HepG2 (cell line): ENCODE data around the gene KLHL21. TPM values are rescaled to one million over a fixed set of nuclear protein-coding genes. Genes with fewer than 3 reads are reported as not detected.
A peak's percentile ranks its signal among the peaks of the same experiment; 100 is the strongest.

ENCODE experiments used
- DPF2 ChIP-seq: sonication (generic); formaldehyde crosslinking; IDR thresholded peaks from 2 replicates; pipeline ENCODE4 v1.4.0; 2020; ENCODE audit warnings: mild to moderate bottlenecking, low read depth, missing genetic modification reagents, borderline replicate concordance
- GABPB1 ChIP-seq: IDR thresholded peaks from 2 replicates; pipeline ENCODE4 v1.6.1; 2016; ENCODE audit warnings: mild to moderate bottlenecking, missing genetic modification reagents, moderate library complexity, missing compliant biosample characterization
- GZF1 ChIP-seq: sonication (generic); formaldehyde crosslinking; IDR thresholded peaks from 2 replicates; pipeline ENCODE4 v1.5.1; 2020; ENCODE audit warnings: mild to moderate bottlenecking, missing genetic modification reagents
- HES4 ChIP-seq: sonication (generic); formaldehyde crosslinking; IDR thresholded peaks from 2 replicates; pipeline ENCODE4 v1.9.0; 2021; ENCODE audit warnings: mild to moderate bottlenecking, missing genetic modification reagents, borderline replicate concordance
- JDP2 ChIP-seq: sonication (generic); formaldehyde crosslinking; IDR thresholded peaks from 2 replicates; pipeline ENCODE4 v1.8.1; 2022; ENCODE audit warnings: missing genetic modification reagents, borderline replicate concordance
- KDM2A ChIP-seq: sonication (generic); formaldehyde crosslinking; IDR thresholded peaks from 2 replicates; pipeline ENCODE4 v1.4.0; 2020; ENCODE audit warnings: low read depth, missing genetic modification reagents, borderline replicate concordance
- KLF13 ChIP-seq: sonication (generic); formaldehyde crosslinking; IDR thresholded peaks from 2 replicates; pipeline ENCODE4 v1.4.0; 2020; ENCODE audit warnings: mild to moderate bottlenecking, missing genetic modification reagents
- NCOA1 ChIP-seq: sonication (generic); formaldehyde crosslinking; IDR thresholded peaks from 2 replicates; pipeline ENCODE4 v1.9.0; 2021; ENCODE audit warnings: missing genetic modification reagents
- NFE2L1 ChIP-seq: sonication (generic); formaldehyde crosslinking; IDR thresholded peaks from 2 replicates; pipeline ENCODE4 v1.4.0; 2020; ENCODE audit warnings: missing genetic modification reagents, mild to moderate bottlenecking, borderline replicate concordance
- NR1H2 ChIP-seq: sonication (generic); formaldehyde crosslinking; IDR thresholded peaks from 2 replicates; pipeline ENCODE4 v1.8.1; 2022; ENCODE audit warnings: low read depth, missing genetic modification reagents, borderline replicate concordance
- RAD21 ChIP-seq: fragments of 450-650 bp; formaldehyde crosslinking; IDR thresholded peaks from 2 replicates; pipeline ENCODE4 v1.5.0; 2020; ENCODE audit warnings: mild to moderate bottlenecking
- TEAD3 ChIP-seq: optimal IDR thresholded peaks from 2 replicates; pipeline ENCODE3; 2016; ENCODE audit warnings: borderline replicate concordance
- ZIK1 ChIP-seq: sonication (generic); formaldehyde crosslinking; IDR thresholded peaks from 2 replicates; pipeline ENCODE4 v1.5.0; 2020; ENCODE audit warnings: mild to moderate bottlenecking, low read depth, missing genetic modification reagents, borderline replicate concordance
- ZKSCAN5 ChIP-seq: sonication (generic); formaldehyde crosslinking; IDR thresholded peaks from 2 replicates; pipeline ENCODE4 v1.5.1; 2020; ENCODE audit warnings: mild to moderate bottlenecking, missing genetic modification reagents
- ZNF207 ChIP-seq: fragments of 450-650 bp; IDR thresholded peaks from 2 replicates; pipeline ENCODE4 v1.6.1; 2016; ENCODE audit warnings: antibody characterized with exemption, borderline replicate concordance
- ZNF33B ChIP-seq: sonication (generic); formaldehyde crosslinking; IDR thresholded peaks from 2 replicates; pipeline ENCODE4 v1.5.1; 2020; ENCODE audit warnings: mild to moderate bottlenecking, missing genetic modification reagents
- ZNF354B ChIP-seq: sonication (generic); formaldehyde crosslinking; IDR thresholded peaks from 2 replicates; pipeline ENCODE4 v1.8.0; 2022; ENCODE audit warnings: mild to moderate bottlenecking, missing genetic modification reagents
- ZNF557 ChIP-seq: sonication (generic); formaldehyde crosslinking; IDR thresholded peaks from 2 replicates; pipeline ENCODE4 v1.4.0; 2020; ENCODE audit warnings: missing genetic modification reagents
- ZNF670 ChIP-seq: sonication (generic); formaldehyde crosslinking; IDR thresholded peaks from 2 replicates; pipeline ENCODE4 v1.8.0; 2022; ENCODE audit warnings: mild to moderate bottlenecking, missing genetic modification reagents, borderline replicate concordance
- ZNF674 ChIP-seq: sonication (generic); formaldehyde crosslinking; IDR thresholded peaks from 2 replicates; pipeline ENCODE4 v1.5.0; 2020; ENCODE audit warnings: low read depth, mild to moderate bottlenecking, missing genetic modification reagents
- ZNF772 ChIP-seq: sonication (generic); formaldehyde crosslinking; IDR thresholded peaks from 2 replicates; pipeline ENCODE4 v1.5.0; 2020; ENCODE audit warnings: mild to moderate bottlenecking, missing genetic modification reagents
- ZNF83 ChIP-seq: sonication (generic); formaldehyde crosslinking; IDR thresholded peaks from 2 replicates; pipeline ENCODE4 v1.4.0; 2020; ENCODE audit warnings: missing genetic modification reagents, mild to moderate bottlenecking, borderline replicate concordance
- ZSCAN20 ChIP-seq: sonication (generic); formaldehyde crosslinking; IDR thresholded peaks from 2 replicates; pipeline ENCODE4 v1.4.0; 2020; ENCODE audit warnings: missing genetic modification reagents, mild to moderate bottlenecking, borderline replicate concordance
- polyA plus RNA-seq, 8 experiments: library from polyadenylated mRNA; depleted of rRNA in 3 of 8; stranded (reverse) in 7 of 8; unstranded in 1 of 8; fragments of >200 nt; fragmentation: Illumina TruSeq in 4 of 8; extraction: Trizol in 4 of 8; gene quantifications; 2 replicates each; pipeline versions ENCODE4 v1.2.1 to v1.2.3, GENCODE V29; 2011 to 2016; ENCODE audit warnings: low read depth in 4 of 8, missing spikeins in 1 of 8, mixed read lengths in 1 of 8; ENCODE audit not compliant: insufficient read depth in 1 of 8
- total RNA-seq, 5 experiments: library from RNA; depleted of rRNA; stranded (reverse); fragments of >200 nt; fragmentation: Illumina TruSeq; extraction: Trizol; gene quantifications; 2 replicates each; pipeline ENCODE4 v1.2.3, GENCODE V29; 2016; ENCODE audit warnings: low read depth in 1 of 5
- TF ChIP-seq, protein P1 (sequence below): sonication (generic); formaldehyde crosslinking; IDR thresholded peaks from 2 replicates; pipeline ENCODE4 v1.4.0; 2020; ENCODE audit warnings: low read depth, mild to moderate bottlenecking, missing genetic modification reagents
- TF ChIP-seq, protein P2 (sequence below): sonication (generic); formaldehyde crosslinking; IDR thresholded peaks from 2 replicates; pipeline ENCODE4 v1.4.0; 2020; ENCODE audit warnings: missing genetic modification reagents, borderline replicate concordance
- TF ChIP-seq, protein P3 (sequence below): sonication (generic); formaldehyde crosslinking; IDR thresholded peaks from 2 replicates; pipeline ENCODE4 v1.5.0; 2020; ENCODE audit warnings: missing genetic modification reagents, mild to moderate bottlenecking, borderline replicate concordance

Gene KLHL21
- total and polyA plus RNA-seq, 2 of the 13 experiments (the other 11 are each of a cell fraction or from before 2014, with no cell fraction given): 14.8 to 25.0 TPM

DNA sequence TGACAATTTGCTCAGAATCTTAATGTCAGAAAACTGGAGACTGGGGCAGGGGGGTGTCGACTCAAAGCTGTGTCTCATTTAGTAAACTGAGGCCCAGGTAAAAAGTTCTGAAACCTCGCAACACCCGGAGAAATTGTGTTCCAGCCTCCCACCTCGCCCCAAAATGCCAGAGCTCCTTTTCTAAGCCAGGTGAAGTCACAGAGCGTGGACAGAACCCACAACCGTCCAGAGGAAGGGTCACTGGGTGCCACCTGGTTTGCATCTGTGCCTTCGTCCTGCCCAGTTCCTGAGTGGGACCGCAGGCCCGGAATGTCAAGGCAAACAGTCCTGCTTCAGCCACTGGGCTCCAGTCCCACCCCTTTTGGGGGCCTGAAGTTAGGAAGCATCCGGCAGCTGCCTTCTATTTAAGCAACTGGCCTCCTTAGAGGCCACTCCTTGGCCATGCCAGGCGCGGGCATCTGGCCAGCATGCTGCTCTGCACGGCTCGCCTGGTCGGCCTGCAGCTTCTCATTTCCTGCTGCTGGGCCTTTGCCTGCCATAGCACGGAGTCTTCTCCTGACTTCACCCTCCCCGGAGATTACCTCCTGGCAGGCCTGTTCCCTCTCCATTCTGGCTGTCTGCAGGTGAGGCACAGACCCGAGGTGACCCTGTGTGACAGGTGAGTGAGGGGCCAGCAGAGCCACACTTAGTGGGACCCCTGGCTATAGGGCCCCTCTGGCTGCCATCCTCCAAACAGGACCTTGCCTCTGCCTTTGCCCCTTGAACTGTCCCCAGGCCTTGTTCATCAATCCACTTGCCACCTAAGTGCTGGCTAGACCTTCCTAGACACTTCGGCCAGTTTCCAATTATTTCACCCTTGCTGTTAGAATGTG is 47.5 kb downstream of the KLHL21 start, which contains the start of gene TAS1R1 (continued):
- no peak; the same call in 1 of the 2 replicates for TF ChIP-seq ZNF670
- TF ChIP-seq DPF2 (CRISPR knock-in tag): no peak
- no peak for TF ChIP-seq NR1H2 (CRISPR knock-in tag)
- peak; percentile 31; the same call in 1 of the 2 replicates for TF ChIP-seq GABPB1 (CRISPR knock-in tag)
- TF ChIP-seq HES4 (CRISPR knock-in tag): no peak
- no peak for TF ChIP-seq ZIK1
- TF ChIP-seq ZNF354B: no peak
- no peak for TF ChIP-seq ZKSCAN5 (CRISPR knock-in tag)
- TF ChIP-seq GZF1 (CRISPR knock-in tag): 0 out of 2 replicates have a peak, but pooled peaks have one; percentile 7
- TF ChIP-seq, protein P1, sequence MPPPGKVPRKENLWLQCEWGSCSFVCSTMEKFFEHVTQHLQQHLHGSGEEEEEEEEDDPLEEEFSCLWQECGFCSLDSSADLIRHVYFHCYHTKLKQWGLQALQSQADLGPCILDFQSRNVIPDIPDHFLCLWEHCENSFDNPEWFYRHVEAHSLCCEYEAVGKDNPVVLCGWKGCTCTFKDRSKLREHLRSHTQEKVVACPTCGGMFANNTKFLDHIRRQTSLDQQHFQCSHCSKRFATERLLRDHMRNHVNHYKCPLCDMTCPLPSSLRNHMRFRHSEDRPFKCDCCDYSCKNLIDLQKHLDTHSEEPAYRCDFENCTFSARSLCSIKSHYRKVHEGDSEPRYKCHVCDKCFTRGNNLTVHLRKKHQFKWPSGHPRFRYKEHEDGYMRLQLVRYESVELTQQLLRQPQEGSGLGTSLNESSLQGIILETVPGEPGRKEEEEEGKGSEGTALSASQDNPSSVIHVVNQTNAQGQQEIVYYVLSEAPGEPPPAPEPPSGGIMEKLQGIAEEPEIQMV (CRISPR knock-in tag): 0 out of 2 replicates have a peak, but pooled peaks have one; percentile 20
- no peak for TF ChIP-seq RAD21 (CRISPR knock-in tag)
- TF ChIP-seq ZNF207: no peak
- no peak for TF ChIP-seq ZNF33B
- no peak for TF ChIP-seq JDP2 (CRISPR knock-in tag)
- TF ChIP-seq KLF13: no peak
- no peak for TF ChIP-seq ZNF557 (CRISPR knock-in tag)
- TF ChIP-seq ZNF674 (CRISPR knock-in tag): no peak
- TF ChIP-seq NFE2L1 (CRISPR knock-in tag): no peak
- TF ChIP-seq ZNF772 (CRISPR knock-in tag): no peak
- TF ChIP-seq ZNF83 (CRISPR knock-in tag): no peak
- no peak for TF ChIP-seq NCOA1
- peak; percentile 20; the same call in 1 of the 2 replicates for TF ChIP-seq KDM2A (CRISPR knock-in tag)
- TF ChIP-seq, protein P2, sequence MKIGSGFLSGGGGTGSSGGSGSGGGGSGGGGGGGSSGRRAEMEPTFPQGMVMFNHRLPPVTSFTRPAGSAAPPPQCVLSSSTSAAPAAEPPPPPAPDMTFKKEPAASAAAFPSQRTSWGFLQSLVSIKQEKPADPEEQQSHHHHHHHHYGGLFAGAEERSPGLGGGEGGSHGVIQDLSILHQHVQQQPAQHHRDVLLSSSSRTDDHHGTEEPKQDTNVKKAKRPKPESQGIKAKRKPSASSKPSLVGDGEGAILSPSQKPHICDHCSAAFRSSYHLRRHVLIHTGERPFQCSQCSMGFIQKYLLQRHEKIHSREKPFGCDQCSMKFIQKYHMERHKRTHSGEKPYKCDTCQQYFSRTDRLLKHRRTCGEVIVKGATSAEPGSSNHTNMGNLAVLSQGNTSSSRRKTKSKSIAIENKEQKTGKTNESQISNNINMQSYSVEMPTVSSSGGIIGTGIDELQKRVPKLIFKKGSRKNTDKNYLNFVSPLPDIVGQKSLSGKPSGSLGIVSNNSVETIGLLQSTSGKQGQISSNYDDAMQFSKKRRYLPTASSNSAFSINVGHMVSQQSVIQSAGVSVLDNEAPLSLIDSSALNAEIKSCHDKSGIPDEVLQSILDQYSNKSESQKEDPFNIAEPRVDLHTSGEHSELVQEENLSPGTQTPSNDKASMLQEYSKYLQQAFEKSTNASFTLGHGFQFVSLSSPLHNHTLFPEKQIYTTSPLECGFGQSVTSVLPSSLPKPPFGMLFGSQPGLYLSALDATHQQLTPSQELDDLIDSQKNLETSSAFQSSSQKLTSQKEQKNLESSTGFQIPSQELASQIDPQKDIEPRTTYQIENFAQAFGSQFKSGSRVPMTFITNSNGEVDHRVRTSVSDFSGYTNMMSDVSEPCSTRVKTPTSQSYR (CRISPR knock-in tag): no peak
- no peak for TF ChIP-seq ZSCAN20 (CRISPR knock-in tag)
- TF ChIP-seq TEAD3 (CRISPR knock-in tag): peak; percentile 53
- TF ChIP-seq, protein P3, sequence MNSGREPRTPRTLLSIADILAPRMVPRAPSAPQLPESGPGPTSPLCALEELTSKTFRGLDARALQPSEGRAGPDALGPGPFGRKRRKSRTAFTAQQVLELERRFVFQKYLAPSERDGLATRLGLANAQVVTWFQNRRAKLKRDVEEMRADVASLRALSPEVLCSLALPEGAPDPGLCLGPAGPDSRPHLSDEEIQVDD (CRISPR knock-in tag): no peak
